OCI-LY7 (cell line): ENCODE measurements around the gene KLHL26.

Source experiments
- CTCF ChIP-seq: fragments of 200-600 bp; sonication (generic); conservative IDR thresholded peaks from 2 replicates; pipeline ENCODE4 v1.5.1; 2014; ENCODE audit warnings: mild to moderate bottlenecking, antibody characterized with exemption, low read length, moderate library complexity, mixed read lengths
- EZH2phosphoT487 ChIP-seq: fragments of 200-600 bp; sonication (generic); IDR thresholded peaks from 2 replicates; pipeline ENCODE4 v1.6.1; 2018; ENCODE audit warnings: low read depth, borderline replicate concordance, mild to moderate bottlenecking, mixed run types, antibody characterized with exemption, low read length, moderate library complexity, mixed read lengths

DNA sequence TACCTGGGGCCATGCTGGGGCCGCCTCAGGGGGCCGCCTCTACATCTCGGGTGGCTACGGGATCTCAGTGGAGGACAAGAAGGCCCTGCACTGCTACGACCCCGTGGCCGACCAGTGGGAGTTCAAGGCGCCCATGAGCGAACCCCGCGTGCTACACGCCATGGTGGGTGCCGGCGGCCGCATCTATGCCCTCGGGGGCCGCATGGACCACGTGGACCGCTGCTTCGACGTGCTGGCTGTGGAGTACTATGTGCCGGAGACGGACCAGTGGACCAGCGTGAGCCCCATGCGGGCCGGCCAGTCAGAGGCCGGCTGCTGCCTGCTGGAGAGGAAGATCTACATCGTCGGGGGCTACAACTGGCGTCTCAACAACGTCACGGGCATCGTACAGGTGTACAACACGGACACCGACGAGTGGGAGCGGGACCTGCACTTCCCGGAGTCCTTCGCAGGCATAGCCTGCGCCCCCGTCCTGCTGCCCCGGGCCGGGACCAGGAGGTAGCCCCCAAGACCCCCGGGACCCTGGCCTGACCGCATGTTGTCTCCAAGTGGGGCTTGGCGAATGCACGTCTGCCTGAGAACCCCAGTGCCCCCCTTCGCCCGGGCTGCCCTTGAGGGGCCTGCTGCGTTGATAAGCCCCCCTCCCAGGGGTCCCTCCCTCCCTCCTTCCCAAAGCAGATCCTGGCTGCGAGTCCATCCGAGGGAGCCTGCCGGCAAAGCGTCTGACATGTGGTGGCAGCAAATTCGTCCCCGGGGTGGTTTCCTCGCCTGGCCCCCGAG lies 32.1 kb downstream of the KLHL26 start:
- TF ChIP-seq CTCF (no peak), EZH2phosphoT487 (no peak)
